GM12865 (cell line): ENCODE results near the gene CADM1.

Experiments
- DNase-seq: peaks from one replicate; pipeline ENCODE4 v3.0.0; 2010; ENCODE audit warnings: low read depth
- H3K4me3 ChIP-seq: 2 replicates; pipeline ENCODE4 v1.5.1; 2011; ENCODE audit warnings: mild to moderate bottlenecking, low read depth, low read length, control low read depth
- TF ChIP-seq, protein P1 (sequence below): IDR thresholded peaks from 2 replicates; pipeline ENCODE4 v1.5.1; 2011; ENCODE audit warnings: low read length, control low read depth, low read depth, inconsistent platforms; ENCODE audit not compliant: insufficient read depth; ENCODE audit errors: missing control alignments

CADM1 gene

DNA sequence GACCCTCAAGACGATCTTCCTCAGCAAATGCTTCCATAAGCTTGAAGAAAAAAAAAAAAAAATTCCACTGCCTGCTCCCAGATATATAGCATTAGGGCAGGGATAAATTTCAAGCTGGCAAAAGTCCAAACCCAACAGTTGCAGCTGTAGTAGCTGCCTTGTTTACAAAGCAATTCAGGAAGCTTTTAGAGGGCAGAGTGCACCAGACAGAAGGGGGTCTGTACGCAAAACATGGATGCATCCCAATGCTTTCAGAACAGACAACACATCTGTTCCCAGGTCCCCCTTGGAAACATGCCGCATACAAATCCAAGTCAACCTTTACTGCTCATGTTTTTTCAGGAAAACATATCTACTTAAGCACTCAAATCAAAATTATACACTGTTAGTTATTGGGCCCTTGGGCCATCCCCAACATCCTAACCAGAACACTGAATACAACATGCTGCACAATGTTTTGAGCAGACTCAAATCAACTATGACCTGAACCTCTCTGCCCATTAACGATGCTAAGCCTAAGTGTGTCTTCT, 94.5 kb downstream of the CADM1 start:
- TF ChIP-seq, protein P1, sequence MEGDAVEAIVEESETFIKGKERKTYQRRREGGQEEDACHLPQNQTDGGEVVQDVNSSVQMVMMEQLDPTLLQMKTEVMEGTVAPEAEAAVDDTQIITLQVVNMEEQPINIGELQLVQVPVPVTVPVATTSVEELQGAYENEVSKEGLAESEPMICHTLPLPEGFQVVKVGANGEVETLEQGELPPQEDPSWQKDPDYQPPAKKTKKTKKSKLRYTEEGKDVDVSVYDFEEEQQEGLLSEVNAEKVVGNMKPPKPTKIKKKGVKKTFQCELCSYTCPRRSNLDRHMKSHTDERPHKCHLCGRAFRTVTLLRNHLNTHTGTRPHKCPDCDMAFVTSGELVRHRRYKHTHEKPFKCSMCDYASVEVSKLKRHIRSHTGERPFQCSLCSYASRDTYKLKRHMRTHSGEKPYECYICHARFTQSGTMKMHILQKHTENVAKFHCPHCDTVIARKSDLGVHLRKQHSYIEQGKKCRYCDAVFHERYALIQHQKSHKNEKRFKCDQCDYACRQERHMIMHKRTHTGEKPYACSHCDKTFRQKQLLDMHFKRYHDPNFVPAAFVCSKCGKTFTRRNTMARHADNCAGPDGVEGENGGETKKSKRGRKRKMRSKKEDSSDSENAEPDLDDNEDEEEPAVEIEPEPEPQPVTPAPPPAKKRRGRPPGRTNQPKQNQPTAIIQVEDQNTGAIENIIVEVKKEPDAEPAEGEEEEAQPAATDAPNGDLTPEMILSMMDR, result no peak
- DNase-seq, result no peak
- no peak overlapping the region for H3K4me3 ChIP-seq

DNA sequence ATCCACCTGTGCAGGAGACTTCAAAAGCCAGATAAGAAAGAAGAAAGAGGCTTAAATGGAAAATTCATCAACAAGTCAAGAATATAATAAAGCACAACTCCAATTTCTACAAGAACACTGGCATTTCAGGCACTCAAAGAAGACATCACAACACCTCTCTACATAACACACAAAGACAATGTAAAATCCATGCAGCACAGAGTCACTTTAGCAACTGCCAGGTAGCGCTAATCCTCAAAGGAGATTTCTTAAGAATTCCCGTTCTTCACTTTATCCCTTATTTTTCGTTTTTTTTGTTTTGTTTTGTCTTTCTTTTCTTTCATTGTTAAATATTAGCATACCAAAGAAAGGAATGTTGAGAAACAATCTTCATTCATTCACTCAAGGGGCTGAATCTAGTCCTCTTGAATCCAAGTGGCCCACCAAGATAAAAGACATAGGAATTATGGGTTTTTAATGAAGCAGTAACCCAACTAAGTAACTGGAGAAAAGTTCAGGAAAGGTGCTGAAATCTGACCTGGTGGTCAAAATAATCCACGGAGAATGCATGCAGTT, 95.0 kb downstream of the CADM1 start:
- TF ChIP-seq, protein P1, result no peak
- no peak for DNase-seq

GRCh38 chr11:115408036-115408921, 95.9 kb downstream of the CADM1 start:
- no peak for DNase-seq
- TF ChIP-seq, protein P1, result no peak
- H3K4me3 ChIP-seq, result no peak overlapping the region

More for the DNA sequence above, 95.0 kb downstream of the CADM1 start:
- no peak overlapping the region for H3K4me3 ChIP-seq

DNA sequence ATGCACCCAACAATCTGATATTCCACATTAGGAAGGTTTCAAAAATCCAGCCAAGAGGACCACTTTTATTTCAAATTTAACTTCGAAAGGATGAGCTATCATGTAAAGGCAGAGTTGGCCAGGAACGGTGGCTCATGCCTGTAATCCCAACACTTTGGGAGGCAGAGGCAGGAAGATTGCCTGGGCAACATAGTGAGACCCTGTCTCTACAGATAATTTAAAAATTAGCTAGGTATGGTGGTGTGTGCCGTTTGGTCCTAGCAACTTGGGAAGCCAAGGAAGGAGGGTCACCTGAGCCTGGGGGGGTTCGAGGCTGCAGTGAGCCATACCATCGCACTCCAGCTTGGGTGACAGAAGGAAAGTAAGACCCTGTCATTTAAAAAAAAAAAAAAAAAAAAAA, 96.7 kb downstream of the CADM1 start:
- no peak for DNase-seq
- TF ChIP-seq, protein P1, result no peak

GRCh38 chr11:115406404-115406803, 97.8 kb downstream of the CADM1 start:
- TF ChIP-seq, protein P1, result no peak
- no peak for DNase-seq
- H3K4me3 ChIP-seq, result no peak overlapping the region

More for the DNA sequence above, 96.7 kb downstream of the CADM1 start:
- no peak overlapping the region for H3K4me3 ChIP-seq

GRCh38 chr11:115398333-115399080, 105.7 kb downstream of the CADM1 start:
- no peak overlapping the region for H3K4me3 ChIP-seq
- no peak for DNase-seq
- TF ChIP-seq, protein P1, result no peak
